LNCAP (cell line): ENCODE results near the gene DNMT3A.

Experiments used
- CTCF ChIP-seq: fragments of 450-650 bp; IDR thresholded peaks from 2 replicates; pipeline ENCODE4 v1.5.1; 2017; ENCODE audit warnings: mild to moderate bottlenecking

Gene DNMT3A

GRCh38 chr2:25375989-25376545 is 34.3 kb upstream of the DNMT3A start:
- no peak for TF ChIP-seq CTCF

- no peak for TF ChIP-seq CTCF
These were observed 33.8 kb upstream of the DNMT3A start for GRCh38 chr2:25375371-25375988.

GRCh38 chr2:25374827-25375226 is 33.1 kb upstream of the DNMT3A start:
- no peak for TF ChIP-seq CTCF

- TF ChIP-seq CTCF: no peak
These were observed 32.7 kb upstream of the DNMT3A start for GRCh38 chr2:25374411-25374810.

GRCh38 chr2:25373269-25373981 is 31.7 kb upstream of the DNMT3A start:
- no peak for TF ChIP-seq CTCF

- TF ChIP-seq CTCF: no peak
These were observed 30.9 kb upstream of the DNMT3A start for GRCh38 chr2:25372405-25373268.
